Head of caudate nucleus (tissue), 42 donors: ENCODE data around the gene WSB2.
A peak's percentile ranks its signal among the peaks of the same experiment; 100 is the strongest.
"Not testable (repeated sequence)": the region's sequence is repeated elsewhere in the genome, so short reads cannot be mapped to it uniquely, and the experiment has no call there.

Source experiments
- DNase-seq, 42 donors: peaks; one replicate each; pipeline versions ENCODE4 v3.0.0 to v3.0.0-alpha.2; 2020 to 2021; ENCODE audit warnings: mixed read lengths in 7 of 42
- intact Hi-C: fragments of 100-400 bp; cut with DNase I; formaldehyde crosslinking; loops from one replicate; pipeline ENCODE4 v1.15.0; 2022

The WSB2 gene

GRCh38 chr12:118044075-118044474 is 16.9 kb downstream of the WSB2 start:
- no peak for DNase-seq
- intact Hi-C loops, result no loop called here

DNA sequence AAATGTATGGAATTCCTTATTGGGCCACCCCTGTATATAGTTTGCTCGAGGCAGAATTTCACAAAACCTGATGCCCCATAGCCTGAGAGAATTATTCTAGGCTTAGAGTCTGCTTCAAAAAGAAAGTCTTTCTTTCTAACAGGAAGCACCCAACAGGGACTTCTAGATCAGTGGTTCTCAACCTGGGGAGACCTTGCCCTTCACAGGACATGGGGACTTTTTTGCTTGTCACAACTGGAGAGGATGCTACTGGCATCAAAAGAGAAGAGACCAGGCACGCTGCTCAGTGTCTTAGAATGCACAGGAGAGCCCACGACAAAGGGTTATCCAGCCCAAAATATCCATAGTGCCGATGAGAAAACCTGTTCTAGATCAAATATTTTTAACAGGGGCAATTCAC is 18.9 kb downstream of the WSB2 start:
- DNase-seq, result no peak
- intact Hi-C loops, result no loop called here

DNA sequence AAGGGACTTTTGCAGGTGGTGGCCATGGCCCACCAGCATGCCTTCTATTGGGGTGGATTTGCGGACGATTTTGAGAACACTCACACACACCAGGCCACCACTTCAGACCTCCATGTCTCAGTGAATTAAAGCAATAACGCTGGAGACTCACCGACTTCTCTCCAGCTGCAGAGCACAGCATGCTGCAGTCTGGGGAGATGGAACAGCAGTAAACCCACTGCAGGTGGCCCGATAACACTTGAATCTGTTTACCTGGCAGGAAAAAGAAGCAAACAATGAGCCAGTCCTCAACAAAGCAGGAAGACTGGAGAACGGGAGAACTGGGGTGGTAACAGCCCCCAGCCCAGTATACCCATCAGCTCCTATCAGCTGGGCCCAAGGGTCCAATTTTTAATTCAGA is 22.8 kb downstream of the WSB2 start:
- intact Hi-C loops, result loop anchor here (10.0 kb wide), 1 partner anchor 163 kb away; no protein-coding TSS in a partner anchor

GRCh38 chr12:118036672-118037411 is 24.1 kb downstream of the WSB2 start:
- intact Hi-C loops, result loop anchor here (10.0 kb wide), 1 partner anchor 162 kb away; no protein-coding TSS in a partner anchor
- peak in 1 of 42 donors; percentile 7 for DNase-seq

More for the DNA sequence above, 22.8 kb downstream of the WSB2 start:
- DNase-seq, result no peak

GRCh38 chr12:118035190-118036041 is 25.6 kb downstream of the WSB2 start:
- intact Hi-C loops, result loop anchor here (10.0 kb wide), 1 partner anchor 161 kb away; no protein-coding TSS in a partner anchor
- peak in 6 of 42 donors; percentile 8 to 63 (median 20) for DNase-seq

DNA sequence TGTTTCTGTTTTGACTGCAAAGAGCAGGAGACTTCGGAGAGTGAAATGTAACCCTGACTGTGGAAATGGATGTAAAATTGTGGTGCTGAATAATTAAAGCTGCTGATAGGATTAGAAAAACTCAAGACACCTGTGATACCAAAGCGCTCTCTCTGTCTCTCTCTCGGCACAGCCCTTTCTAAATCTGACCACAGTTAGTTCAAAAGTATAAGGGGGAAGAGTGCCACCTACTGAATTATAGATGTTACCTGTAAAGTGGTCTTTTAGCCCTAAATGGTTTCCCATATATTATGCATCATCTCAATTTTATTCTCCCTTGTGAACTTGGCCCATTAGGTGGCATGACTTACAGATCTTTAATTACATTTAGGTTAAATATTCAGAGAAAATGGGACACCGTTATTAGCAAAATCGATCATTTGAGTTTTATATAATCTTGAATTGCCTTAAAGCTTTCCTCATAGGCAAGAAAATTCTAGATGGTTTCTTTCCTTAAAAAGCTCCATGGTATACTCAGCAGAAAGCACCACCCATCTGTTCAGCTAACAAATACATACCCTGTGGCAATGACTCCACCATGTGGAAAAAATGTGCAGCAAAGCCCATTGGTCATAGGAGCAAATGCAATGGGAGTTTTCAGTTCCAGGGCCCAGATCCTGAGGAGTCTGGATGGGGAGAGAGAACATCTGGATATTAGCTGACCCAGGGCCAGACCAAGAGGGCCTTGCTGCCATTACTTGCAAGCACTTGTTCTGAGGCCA is 26.4 kb downstream of the WSB2 start:
- intact Hi-C loops, result loop anchor here (10.0 kb wide), 1 partner anchor 160 kb away; no protein-coding TSS in a partner anchor
- peak in 21 of 42 donors; percentile 19 to 73 (median 42) for DNase-seq

DNA sequence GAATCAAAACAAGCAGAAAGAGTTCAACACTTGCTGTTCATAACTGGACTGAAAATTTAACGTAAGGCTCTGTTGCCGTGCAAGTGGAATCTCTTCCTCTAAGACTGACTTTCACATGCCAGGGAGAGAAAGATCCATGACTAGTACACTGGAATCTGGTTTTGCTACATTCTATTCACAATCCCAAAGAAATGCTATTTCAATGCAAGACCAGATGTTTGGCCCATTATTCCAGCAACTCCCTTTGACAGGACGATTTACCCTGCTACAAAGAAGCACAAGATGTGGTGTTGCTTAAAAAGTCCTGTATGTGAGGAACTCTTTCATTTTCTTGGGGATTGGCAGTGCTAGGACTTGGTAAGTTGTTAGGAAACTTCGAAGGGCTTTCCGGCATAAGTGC is 27.1 kb downstream of the WSB2 start:
- no peak for DNase-seq
- intact Hi-C loops, result loop anchor here (10.0 kb wide), 1 partner anchor 159 kb away; no protein-coding TSS in a partner anchor

DNA sequence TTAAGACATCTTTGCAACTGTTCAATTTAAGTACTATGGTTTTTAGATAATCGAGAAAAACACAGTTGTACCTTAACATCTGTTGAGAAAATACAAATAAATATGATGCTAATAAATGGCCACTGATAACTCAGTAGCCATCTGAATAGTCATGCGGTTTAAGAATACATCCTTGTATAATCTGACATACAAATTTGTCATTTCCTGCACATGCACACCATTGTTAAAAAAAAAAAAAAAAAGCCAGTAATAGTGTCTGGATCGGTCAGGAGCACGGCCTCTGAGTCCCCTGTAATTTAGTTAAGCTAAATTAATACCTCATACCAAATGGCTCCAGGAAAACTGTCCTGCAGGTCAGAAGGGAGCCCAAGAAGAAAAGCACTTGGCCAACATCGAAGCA is 27.7 kb downstream of the WSB2 start:
- no peak for DNase-seq
- intact Hi-C loops, result loop anchor here (10.0 kb wide), 1 partner anchor 159 kb away; no protein-coding TSS in a partner anchor

- intact Hi-C loops, result loop anchor here (10.0 kb wide), 1 partner anchor 157 kb away; no protein-coding TSS in a partner anchor
- no peak for DNase-seq
Measured at GRCh38 chr12:118032188-118032587, 28.8 kb downstream of the WSB2 start.

DNA sequence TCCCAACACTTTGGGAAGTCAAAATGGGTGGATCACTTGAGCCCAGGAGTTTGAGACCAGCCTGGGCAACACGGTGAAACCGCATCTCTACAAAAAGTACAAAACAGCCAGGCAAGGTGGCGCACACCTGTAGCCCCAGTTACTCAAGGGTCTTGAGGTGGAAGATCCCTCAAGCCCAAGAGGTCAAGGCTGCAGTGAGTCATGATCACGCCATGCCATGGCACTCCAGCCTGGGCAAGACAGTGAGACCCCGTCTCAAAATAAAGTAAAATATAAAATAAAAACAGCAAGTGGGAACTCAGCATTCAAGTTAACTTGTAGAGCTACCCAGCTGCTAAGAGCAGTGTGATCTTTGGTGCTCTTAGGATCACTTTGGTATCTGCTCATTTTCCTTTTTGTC is 31.8 kb downstream of the WSB2 start:
- intact Hi-C loops, result no loop called here
- no peak for DNase-seq

DNA sequence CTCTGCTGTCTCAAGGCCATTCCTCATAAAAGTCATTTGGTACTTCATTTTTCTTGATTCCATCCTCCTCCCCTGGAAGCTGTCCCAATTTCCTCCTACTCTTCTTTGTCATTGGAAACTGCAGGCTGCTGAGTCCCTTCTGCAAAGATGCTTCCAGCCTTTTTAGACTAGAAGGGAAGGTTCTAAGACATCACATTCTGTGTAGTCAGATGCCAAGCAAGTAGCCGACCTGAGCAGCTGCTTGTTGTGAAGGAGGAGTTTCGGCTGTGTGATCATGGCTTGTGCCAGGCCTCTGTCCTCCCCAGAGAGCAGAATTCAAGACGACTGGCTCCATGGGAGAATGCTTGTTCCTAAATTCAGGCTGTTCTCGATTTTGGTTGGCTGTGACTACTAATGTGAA is 35.8 kb downstream of the WSB2 start:
- DNase-seq, result peak in 15 of 42 donors; percentile 8 to 68 (median 26)
- intact Hi-C loops, result no loop called here

DNA sequence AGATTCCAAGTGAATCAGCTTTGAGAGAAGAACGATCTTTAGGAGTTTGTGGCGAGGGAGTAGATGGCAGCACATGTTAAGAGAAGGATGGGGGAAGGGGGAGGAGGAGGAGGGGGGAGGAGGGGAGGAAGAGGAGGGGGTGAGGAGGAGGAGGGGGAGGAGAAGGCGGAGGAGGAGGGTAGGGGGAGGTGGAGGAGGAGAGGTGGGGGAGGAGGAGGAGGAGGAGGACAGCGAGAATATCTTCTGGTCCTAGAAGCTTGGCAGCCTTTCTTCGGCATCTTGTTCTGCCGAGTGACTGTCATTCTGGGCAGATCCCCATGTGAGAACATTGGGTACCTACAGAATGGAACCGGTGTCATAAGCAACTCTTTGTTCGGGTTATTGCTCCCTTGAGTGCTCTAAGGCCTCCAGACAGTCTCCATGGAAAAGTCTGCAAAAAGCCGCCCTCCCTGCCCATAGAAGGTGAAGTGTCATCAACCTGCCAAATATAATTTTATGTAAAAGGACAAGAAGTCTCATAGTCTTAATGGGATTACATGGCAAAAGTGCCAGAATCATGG is 37.6 kb downstream of the WSB2 start:
- DNase-seq, result peak in 1 of 42 donors; percentile 13

DNA sequence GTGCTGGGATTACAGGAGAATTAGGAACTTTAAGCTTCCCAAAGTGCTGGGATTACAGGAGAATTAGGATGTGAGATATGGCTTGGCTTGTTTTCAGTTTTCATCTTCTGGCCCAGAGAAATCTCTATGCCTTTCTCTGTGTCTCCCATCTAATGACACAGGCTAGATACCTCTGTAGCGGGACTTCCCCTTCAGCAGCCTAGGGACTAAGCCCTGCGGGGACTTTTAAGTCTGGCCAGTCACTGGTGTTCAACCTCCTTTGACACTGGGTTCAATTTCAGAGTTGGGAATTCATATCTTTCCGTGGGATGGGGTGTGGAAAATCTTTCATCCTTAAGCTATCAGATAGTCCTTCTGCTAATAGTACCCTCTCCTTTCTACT is 38.3 kb downstream of the WSB2 start:
- intact Hi-C loops, result no loop called here
- DNase-seq, result no peak

More for the DNA sequence above, 37.6 kb downstream of the WSB2 start:
- intact Hi-C loops, result no loop called here

GRCh38 chr12:118022097-118022727 is 38.8 kb downstream of the WSB2 start:
- DNase-seq, intact Hi-C loops: not testable (repeated sequence)

GRCh38 chr12:118020036-118020435 is 40.9 kb downstream of the WSB2 start:
- intact Hi-C loops, result no loop called here
- no peak for DNase-seq

- intact Hi-C loops, result no loop called here
- no peak for DNase-seq
Measured at GRCh38 chr12:118017926-118018325, 43.1 kb downstream of the WSB2 start.

- intact Hi-C loops, result no loop called here
- peak; percentile 95 to 99 (median 98) for DNase-seq
Measured at GRCh38 chr12:118016424-118017264, 44.3 kb downstream of the WSB2 start, which contains the start of gene RFC5. Gene RFC5 (plus strand): TSS chr12:118016703. CDS start chr12:118016828, 125 bp downstream.
